Ovary (tissue), 3 donors: ENCODE measurements around the gene TM9SF1.

ENCODE experiments used
- EP300 ChIP-seq: sonication (generic); formaldehyde crosslinking; IDR thresholded peaks from one replicate; pipeline ENCODE4 v1.6.1; 2017; ENCODE audit warnings: antibody characterized with exemption
- TF ChIP-seq, protein P1 (sequence below), 3 donors: fragments of 450-650 bp in 2 of 3; fragments of 200-600 bp in 1 of 3; IDR thresholded peaks; one replicate each; pipeline versions ENCODE4 v1.5.1 to v1.8.0; 2016 to 2022; ENCODE audit warnings: antibody characterized with exemption in 3 of 3, mild to moderate bottlenecking in 1 of 3
- donor health status: DM: no; HTN: no; CAD: no.

DNA sequence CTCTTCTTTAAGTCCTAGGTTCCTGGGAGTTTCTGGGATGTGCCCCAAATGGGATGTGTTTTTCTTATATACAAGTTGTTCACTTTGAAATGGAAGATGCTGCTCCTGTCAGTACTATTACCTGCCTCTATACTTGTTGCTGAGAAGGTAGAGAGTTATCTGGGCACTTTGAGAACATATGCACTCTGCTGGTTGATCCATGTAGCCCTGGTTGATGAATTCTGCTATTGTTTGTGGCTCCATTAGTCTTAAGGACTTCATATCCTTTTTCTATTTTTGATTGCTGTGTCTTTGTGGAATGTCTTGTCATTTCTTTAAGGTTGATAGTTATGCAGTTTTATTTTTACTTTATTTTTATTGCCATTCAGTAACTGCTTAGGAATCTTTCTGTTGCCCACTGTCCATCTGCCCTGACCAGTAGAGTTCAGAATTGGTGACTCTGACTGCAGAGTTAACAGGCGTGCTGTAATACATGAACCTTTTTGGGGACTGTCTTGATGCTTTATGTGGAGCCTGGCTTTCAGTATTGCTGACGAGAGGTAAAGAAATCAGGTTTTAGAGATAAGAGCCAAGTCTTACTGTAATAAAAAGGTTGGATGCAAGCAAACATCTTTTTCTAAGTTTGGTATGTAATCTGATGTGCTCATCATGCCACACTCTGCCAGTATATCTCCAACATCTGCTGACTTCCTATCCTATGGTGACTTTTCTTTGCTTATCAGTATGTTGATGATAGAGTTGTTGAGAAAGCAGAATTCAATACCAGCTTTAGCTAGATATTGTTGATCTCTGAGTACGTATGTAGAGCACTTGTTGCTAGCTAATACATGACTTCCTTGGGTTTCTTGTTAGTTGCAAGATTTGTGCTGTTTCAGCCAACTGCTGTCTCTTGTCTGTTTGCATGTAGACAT is 39.1 kb upstream of the TM9SF1 start:
- TF ChIP-seq, protein P1, sequence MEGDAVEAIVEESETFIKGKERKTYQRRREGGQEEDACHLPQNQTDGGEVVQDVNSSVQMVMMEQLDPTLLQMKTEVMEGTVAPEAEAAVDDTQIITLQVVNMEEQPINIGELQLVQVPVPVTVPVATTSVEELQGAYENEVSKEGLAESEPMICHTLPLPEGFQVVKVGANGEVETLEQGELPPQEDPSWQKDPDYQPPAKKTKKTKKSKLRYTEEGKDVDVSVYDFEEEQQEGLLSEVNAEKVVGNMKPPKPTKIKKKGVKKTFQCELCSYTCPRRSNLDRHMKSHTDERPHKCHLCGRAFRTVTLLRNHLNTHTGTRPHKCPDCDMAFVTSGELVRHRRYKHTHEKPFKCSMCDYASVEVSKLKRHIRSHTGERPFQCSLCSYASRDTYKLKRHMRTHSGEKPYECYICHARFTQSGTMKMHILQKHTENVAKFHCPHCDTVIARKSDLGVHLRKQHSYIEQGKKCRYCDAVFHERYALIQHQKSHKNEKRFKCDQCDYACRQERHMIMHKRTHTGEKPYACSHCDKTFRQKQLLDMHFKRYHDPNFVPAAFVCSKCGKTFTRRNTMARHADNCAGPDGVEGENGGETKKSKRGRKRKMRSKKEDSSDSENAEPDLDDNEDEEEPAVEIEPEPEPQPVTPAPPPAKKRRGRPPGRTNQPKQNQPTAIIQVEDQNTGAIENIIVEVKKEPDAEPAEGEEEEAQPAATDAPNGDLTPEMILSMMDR (IDR thresholded peaks at IDR 0.05): no peak
- TF ChIP-seq EP300: no peak
